NCI-H1092 treated with DMSO at 0.1 percent for 48 hours (cell line): ENCODE data around the gene LGALS7.
"Not testable (repeated sequence)": the region's sequence is repeated elsewhere in the genome, so short reads cannot be mapped to it uniquely, and the experiment has no call there.

Experiments
- DNase-seq: peaks from one replicate; lab custom pipeline; 2025; lab: John Stamatoyannopoulos, UW

LGALS7 gene

DNA sequence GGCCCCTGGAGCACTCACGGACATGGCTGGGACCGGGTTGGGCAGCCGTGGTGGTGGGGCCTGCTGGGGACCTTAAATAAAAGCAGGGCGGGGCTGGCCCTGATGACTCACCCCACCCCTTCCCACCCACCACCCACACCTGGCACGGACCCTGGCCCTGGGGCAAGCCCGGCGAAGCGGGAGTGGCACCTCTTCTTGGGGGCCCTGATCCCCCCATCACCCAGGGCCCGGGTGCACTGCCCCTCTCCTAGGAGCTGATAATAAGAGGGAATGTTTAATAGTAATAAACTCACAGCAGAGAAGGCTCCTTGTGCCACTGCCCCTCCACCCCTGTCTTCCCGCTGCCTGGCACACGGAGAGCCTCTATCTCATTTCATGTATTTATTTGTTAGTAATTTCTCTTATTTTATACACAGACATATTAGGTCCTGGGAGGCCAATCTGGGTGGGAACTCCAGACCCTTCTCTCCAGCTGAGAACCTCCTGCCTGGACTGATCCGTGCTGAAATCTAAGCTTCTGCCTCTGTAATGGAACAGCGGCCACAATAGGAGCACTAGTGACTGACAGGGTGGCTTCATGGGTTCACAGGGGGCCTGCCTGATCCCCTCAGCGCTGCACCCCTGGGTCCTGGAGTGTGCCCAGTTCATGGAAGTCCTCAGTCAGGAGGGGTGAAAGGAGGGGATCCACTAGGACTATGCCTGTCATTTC, at the start of gene LGALS7:
LGALS7 (minus strand) TSS at position 49 of the 709 bp plus-strand sequence; CDS start at position 24, 25 bp downstream.
- DNase-seq, result no peak

DNA sequence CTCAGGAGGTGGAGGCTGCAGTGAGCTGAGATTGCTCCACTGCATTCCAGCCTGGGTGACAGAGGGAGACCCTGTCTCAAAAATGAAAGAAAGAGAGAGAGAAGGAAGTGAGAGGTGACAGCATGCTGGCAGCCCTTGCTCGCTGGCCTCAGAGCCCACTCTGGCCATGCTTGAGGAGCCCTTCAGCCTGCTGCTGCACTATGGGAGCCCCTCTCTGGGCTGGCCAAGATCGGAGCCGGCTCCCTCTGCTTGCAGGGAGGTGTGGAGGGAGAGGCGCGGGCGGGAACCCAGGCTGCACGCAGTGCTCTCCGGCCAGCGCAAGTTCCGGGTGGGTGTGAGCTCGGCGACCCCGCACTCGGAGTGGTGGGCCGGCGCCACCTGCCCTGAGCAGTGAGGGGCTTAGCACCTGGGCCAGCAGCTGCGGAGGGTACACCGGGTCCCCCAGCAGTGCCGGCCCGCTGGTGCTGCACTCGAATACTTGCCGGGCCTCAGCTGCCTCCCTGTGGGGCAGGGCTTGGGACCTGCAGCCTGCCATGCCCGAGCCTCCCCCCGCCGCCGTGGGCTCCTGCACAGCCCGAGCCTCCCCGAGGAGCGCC, 48.0 kb upstream of the LGALS7 start:
- DNase-seq, result not testable (repeated sequence)

DNA sequence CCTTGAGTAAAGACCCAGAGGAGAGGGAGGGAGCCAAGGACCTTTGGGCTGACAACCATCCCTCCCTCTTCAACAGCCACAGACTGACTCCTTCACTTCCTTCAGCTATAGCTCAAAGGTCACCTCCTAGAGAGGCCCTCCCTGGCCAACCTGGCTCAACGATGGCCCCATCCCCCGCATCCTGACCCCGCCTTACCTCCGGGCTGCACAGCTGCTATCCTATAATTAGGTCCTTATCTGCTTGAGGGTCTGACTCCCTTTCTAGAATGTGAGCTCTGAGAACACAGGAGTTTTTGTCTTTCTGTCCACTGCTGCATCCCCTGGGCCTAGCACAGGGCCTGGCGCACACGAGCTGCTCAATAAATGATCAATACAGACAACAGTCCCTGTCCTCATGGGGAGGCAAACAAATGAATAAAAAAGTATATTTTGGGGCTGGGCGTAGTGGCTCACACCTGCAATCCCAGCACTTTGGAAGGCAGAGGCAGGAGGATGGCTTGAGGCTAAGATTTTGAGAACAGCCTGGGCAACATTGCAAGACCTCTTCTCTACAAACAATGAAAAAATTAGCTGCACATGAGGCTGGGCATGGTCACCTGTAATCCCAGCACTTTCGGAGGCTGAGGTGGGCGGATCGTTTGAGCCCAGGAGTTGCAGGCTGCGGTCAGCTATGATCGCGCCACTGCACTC, 46.1 kb upstream of the LGALS7 start:
- no peak for DNase-seq

DNA sequence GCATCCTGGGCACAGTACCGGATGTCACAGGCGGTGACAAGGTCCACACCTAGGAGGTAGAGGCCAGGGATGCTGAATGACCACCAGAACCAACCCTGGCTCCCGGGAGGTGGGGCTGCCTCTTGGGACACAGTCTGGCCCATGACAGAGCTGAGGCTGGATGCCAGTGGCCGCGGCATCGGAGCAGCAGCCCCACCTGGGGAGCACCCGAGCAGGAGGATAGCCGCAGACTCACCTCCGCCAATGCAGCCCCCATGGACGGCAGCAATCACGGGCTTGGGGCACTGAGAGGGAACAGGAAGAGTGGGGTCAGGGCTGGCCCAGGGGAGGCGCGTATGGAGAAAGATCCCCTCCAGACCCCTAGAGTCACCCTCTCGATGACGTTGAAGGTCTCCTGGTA, 43.8 kb upstream of the LGALS7 start:
- DNase-seq, result no peak

DNA sequence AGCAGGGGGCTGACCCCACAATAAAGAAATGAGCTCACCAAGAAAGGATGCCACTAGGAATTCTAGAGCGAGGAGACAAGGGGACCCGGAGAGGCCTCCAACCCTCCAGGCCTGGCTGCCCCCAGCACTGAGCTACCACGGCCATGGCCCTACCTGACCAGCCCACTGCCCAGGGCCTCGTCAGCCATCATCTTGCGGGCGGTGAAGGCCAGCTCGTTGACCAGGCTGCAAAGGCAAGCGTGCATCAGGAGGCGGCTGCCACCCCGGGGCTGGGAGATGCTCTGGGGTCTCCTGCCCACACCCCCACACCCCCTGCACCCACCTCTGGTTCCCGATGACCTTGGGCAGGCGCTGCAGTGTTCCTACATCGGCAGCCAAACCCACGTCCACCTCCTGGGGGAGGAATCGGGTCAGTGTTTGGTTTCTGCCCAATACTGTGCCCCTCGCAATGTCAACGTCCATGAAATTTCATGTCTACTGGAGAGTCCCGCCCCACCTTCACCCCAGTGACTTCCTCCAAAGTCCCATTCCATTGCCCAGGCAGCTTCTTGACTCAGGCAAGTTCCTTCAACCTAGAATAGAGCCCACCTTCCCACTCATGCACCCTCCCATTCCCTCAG, 42.9 kb upstream of the LGALS7 start:
- DNase-seq, result no peak

- no peak for DNase-seq
Observed at GRCh38 chr19:38815059-38816001, 42.0 kb upstream of the LGALS7 start.

- DNase-seq, result not testable (repeated sequence)
Observed at GRCh38 chr19:38813932-38814331, 40.6 kb upstream of the LGALS7 start.

- DNase-seq, result no peak
Observed at GRCh38 chr19:38813323-38813722, 40.0 kb upstream of the LGALS7 start.

DNA sequence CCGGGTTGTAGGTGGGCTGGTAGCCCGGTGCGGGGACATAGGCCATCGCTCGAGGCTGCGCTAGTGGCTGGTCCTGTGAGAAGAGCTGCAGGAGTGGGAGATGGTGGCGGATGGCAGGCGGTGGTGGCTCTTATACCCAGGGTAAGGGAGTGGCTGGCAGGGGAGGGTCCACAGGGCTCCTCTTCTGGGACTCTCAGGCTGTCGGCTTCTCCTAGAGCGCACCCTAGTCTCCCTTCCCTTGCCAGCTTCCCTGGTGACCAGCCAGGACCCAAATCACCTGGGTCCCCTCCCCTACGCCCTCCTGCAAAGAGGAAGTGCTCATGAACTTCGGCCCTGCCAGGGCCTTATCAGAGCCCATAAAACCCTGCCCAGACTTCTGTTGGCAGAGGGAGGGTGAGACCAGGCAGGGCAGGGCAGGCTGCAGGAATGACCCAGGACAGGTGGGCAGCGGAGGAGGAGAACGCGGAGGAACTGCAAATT, 39.6 kb upstream of the LGALS7 start, which contains the start of gene LGALS4:
LGALS4 (minus strand) TSS at position 105 of the 480 bp plus-strand sequence; CDS start at position 46, 59 bp downstream.
- DNase-seq, result no peak

GRCh38 chr19:38812009-38812840, 38.9 kb upstream of the LGALS7 start:
- no peak for DNase-seq

- no peak for DNase-seq
Observed at GRCh38 chr19:38809592-38810252, 36.4 kb upstream of the LGALS7 start.

DNA sequence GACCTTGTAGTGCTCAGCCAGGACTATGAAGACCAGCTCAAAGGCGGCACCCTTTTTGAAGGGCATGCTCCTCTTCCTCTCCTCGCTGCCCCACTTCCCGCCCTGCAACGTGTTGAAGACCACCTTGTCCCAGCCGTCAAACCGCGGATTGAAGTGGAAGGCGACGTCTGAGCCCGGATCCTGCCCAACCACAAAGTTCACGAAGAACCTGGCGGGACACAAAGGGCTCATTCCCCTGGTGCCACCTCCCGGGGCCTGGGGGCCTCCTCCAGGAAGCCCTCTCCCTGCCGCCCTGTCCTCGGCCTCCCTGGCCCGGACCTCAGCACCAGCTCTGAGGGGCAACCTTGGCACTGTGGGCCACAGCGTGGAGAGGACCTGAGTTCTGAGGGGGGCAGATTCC, 35.4 kb upstream of the LGALS7 start:
- no peak for DNase-seq

DNA sequence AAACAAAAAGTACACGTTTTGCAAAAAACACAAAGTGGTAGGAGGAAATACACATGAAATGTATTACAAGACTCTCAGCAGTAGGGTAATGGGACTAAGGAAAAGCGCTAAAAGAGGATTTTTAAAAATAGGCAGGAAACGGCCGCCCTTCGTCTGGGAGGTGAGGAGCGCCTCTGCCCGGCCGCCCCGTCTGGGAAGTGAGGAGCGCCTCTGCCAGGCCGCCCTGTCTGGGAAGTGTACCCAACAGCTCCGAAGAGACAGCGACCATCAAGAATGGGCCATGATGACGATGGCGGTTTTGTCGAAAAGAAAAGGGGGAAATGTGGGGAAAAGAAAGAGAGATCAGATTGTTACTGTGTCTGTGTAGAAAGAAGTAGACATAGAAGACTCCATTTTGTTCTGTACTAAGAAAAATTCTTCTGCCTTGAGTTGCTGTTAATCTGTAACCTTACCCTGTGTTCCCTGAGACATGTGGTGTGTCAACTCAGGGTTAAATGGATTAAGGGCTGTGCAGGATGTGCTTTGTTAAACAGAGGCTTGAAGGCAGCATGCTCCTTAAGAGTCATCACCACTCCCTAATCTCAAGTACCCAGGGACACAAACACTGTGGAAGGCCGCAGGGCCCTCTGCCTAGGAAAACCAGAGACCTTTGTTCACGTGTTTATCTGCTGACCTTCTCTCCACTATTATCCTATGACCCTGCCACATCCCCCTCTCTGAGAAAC, 34.2 kb upstream of the LGALS7 start:
- DNase-seq, result not testable (repeated sequence)

DNA sequence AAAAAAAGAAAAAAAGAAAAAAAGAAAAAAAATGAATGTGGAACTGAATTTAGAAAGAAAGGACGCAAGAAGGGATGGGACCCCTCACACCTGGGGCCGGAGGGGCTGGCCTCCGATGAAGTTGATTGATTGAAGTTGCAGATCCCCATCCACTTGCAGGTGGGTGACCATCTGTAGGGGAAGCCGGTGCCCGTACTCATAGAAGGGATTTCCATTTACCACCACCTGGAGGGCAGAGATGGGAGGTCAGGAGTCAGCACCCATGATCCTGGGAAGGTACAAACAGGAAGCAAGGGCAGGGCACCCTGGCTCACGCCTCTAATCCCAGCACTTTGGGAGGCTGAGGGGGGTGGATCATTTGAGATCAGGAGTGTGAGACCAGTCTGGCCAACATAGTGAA, 33.1 kb upstream of the LGALS7 start:
- no peak for DNase-seq

DNA sequence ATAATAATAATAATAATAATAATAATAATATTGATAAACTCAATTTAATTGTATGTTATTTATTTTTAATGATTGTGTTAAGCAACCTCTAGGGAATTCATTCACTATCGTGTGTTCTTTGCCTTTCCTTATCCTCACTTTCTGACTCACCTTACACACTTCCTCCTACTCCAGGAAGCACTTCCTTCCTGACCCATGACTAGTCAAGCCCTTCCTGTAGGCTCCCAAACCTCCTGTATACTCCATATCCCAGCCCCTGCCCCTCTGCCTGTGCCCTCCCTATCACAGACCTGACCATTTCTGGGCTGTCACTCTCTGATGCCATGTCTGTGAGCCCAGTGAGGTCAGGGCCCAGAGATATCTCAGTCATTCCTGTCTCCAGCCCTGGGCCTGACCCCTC, 31.9 kb upstream of the LGALS7 start:
- DNase-seq, result no peak

DNA sequence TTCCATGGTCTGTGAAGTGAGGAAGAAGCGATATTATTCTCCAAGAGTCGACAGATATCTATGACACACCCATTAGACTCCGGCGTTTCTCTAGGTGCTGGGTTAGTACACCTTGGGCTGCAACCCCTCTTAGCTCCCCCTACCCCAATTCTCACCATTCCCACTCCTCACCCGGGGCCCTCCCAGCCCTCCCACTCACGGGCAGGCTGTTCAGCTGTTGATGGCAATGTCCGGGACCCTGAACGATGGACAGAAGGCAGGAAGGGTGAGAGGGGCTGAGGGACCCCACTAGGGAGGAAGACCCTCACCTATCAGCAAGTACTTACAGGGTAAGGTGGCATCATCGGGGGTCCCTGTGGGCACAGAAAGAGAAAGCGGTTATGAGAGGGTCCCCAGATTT, 30.2 kb upstream of the LGALS7 start:
- no peak for DNase-seq

GRCh38 chr19:38801359-38802095, 28.2 kb upstream of the LGALS7 start:
- DNase-seq, result no peak

- no peak for DNase-seq
Observed at GRCh38 chr19:38800577-38801347, 27.4 kb upstream of the LGALS7 start.
